EL (cell line): ENCODE data around the gene COQ5.
"Not testable (repeated sequence)": the region's sequence is repeated elsewhere in the genome, so short reads cannot be mapped to it uniquely, and the experiment has no call there.

Experiments used
- DNase-seq: peaks from one replicate; pipeline ENCODE4 v3.0.0-alpha.2; 2016

The COQ5 gene

GRCh38 chr12:120522568-120522967 is 6.4 kb downstream of the COQ5 start:
- DNase-seq, result no peak

DNA sequence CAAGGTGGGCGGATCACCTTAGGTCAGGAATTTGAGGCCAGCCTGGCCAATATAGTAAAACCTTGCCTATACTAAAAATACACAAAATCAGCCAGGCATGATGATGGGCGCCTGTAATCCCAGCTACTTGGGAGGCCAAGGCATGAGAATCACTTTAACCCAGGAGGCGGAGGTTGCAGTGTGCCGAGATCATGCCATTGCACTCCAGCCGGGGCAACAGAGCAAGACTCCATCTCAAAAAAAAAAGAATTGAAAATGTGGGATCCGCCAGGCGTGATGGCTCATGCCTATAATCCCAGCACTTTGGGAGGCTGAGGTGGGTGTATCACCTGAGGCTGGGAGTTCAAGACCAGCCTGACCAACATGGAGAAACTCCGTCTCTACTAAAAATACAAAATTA is 9.6 kb downstream of the COQ5 start:
- DNase-seq, result not testable (repeated sequence)

DNA sequence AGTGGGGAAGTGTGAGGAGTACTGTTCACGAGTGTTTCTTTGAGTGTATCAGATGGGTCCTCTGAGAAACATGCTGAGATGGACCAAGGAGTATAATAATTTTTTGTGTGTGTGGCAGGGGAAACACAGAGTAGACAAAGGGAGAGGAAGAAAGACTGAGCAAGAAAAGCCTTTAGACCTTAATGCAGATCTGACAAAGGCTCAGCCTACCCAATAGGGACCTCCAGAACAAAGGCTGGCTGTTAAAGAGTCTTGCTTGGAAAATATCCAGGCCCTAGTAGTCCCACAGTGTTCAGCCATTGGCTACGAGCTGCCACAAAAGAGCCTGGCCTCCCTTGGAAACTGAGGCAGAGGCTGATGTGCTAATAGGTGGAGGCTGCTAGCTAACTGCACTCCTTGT is 13.5 kb downstream of the COQ5 start:
- DNase-seq, result no peak

DNA sequence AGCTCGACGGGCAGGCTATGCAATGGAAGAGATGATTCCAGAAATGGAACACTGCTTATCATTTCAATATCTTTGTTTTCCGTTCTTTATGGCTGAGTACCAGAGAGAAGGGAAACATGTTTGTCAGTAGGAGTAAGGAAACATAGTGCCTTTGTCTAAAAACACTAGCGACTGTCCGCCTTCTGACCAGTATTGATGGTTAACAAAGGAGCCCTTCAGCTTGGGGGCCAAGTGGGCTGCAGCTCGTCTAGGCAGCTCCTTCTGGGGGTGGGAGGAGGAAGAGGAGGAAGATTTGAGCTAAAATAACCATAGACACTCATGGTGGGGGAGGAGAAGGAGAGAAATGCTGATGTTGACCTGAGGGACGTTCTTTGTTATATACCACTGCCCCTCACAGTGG is 15.0 kb downstream of the COQ5 start:
- no peak for DNase-seq

DNA sequence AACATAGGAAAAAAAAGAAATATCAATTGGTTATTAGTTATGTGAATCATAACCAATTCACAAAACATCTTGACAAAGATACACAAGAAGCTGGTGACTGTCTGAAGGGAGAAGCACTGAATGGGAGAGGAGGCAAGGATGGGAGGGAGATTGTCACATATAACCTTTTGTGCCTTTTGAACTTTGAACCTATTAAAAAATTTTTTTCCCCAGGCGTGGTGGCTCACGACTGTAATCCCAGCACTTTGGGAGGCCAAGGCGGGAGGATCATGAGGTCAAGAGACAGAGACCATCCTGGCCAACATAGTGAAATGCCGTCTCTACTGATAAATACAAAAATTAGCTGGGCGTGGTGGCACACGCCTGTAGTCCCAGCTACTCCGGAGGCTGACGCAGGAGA is 20.4 kb downstream of the COQ5 start:
- no peak for DNase-seq

DNA sequence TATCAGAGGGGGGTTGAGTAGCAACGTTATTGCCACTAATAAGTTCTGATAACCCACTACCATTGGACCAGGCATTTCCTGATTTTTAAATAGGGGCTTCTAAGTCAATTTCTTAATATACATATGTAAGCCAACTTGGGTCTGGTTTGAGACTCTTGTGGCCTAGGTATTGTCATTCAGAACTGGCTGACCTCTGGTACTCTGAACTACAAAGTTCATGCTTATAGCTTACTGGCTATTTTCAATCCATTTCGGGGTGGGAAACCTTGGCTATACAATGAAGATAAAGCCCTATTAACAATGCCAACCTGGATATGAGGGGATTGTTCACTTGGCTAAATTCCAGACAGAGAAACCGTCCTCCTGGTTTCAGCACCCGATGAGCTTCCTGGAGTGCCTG is 24.4 kb downstream of the COQ5 start:
- no peak for DNase-seq

DNA sequence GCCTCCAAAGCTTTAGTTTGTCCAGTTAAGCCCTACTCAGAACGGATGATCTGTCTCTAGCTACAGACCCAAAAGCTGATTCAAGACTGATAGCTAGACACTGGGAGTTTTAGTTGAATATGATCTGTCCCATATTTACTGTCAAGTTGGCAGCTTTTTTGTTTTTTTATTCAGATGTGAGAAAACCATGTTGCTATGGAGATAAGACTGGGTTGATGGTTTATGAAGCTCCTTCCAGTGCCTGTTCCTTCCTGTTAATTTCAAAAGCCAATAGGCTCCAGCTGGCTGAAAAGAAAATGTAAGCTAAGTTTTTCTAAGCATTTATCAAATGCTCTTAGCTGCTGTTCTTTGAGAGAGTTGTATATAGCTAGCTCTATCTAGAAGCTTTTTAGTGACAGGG is 28.4 kb downstream of the COQ5 start:
- no peak for DNase-seq

DNA sequence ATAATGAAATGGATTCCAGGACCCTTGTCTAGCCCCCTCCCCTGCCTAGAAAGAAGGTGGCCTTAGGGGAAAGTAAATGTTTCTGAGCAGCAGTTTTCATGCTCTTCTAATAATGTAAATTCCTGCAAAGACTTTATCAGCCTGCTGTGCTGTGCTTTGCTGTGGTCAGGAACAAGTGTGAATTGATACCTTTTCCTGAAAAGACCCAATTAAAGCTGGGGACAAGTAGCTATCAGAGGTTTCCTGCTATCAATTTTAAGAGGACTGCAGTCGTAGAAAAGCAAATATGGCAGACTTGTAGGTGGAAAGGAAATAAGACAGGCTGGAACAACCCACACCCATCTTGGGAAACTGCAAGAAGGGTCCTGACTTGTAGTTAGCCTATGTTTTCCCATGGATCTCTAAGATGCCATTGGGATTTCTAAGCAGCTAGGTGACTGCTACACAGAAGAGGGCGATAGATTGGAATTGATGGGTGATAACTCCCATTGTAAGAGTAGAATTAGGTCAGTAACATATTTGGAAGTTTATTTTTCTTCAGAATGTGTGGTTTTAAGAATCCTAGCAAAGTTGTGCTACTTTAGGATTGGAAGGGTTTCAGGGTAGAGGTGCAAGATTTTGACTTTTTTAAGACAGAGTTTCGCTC is 30.0 kb downstream of the COQ5 start:
- no peak for DNase-seq

DNA sequence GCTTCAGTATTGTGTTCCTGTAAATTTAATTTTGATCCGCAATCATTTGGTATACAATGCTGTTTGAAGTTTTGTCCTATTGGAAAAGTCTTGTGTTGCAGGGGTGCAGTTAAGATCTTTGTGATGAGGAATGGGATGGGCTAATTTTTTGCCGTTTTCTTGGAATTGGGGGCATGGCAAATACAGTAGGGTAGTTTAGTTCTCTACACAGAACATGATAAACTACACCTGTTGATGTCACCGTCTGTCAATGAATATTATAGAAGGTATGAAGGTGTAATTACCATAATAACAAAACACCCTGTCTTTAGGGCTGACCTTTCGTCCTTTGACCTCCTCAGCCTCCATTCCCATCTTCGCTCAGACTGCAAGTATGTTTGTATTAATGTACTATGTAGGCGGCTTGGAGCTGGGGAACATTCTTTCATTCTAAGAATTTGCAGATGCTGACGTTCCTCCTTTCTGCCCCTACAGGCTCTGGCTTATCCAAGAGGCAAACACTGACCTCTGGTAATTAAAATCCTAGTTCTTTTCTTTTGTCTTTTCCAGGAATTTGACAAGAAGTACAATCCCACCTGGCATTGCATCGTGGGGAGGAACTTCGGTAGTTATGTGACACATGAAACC is 31.3 kb downstream of the COQ5 start:
- DNase-seq, result peak; percentile 18

DNA sequence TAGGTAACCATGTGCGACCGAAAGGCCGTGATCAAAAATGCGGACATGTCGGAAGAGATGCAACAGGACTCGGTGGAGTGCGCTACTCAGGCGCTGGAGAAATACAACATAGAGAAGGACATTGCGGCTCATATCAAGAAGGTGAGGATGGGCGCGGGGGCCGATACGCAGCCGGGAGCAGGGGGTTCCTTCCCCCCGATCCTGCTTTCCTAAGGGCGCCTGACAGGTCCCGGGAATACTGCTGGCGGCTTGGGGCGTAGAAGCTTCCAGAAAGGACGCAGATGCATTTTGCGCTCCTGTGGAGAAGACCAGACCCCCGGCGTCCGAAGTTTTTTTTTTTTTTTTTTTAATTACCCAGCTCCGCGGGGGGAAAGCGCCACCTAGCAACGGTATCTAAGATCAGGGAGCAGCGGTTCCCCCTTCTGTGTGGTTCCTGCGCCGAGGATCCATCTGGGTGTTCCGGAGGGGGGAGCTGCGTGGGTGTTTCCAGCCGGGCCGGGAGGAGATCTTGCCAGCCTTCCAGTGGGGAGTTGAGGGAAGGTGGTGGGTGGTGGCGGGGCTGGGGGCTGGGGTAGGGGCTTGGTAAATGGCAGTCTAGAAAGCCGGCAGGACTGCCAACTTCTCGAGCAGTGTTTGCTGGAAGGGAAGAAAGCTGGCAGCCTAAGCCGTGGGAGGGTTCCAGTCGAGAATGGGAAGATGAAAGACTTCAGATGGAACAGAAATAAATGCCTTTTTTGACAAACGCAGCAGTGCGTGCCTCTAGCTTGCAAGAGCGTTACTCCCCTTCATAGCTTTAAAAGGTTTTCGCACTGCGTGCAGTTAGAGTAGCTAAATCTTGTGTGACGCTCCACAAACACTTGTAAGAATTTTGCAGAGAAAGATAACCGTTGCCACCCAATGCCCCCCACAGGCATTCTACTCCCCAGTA is 32.3 kb downstream of the COQ5 start:
- DNase-seq, result peak; percentile 61

- peak; percentile 96 for DNase-seq
Measured at GRCh38 chr12:120495731-120496412, 33.1 kb downstream of the COQ5 start, which contains the start of gene DYNLL1. DYNLL1 (plus strand) TSS chr12:120496113; CDS start chr12:120496422, 309 bp downstream.

DNA sequence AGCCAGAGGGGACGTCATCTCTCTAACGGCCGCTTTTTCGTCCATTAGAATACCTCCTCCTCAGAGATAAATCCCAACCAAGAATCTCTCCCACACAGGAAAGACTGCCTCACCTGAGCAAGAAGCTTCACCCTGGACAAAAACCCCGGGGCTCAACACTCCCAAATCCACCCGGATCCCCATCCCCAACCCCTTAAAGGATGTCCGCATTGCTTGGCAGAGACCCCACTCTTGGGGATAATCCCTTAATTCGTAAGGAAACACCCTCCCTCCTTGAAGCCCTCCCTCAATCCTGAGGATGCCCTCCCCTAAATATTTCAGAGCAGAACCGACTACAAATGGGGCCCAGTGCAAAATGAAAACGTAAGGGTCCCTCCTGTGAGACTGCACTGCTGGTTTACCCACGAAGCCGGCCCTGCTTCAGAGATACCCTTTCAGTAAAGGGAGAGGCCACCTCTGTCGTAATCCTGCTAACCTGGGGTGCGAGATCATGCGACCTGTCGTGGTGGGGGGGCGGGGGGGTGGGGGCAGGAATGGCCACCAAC is 33.7 kb downstream of the COQ5 start:
- DNase-seq, result no peak

- no peak for DNase-seq
Measured at GRCh38 chr12:120490833-120491512, 38.0 kb downstream of the COQ5 start.

DNA sequence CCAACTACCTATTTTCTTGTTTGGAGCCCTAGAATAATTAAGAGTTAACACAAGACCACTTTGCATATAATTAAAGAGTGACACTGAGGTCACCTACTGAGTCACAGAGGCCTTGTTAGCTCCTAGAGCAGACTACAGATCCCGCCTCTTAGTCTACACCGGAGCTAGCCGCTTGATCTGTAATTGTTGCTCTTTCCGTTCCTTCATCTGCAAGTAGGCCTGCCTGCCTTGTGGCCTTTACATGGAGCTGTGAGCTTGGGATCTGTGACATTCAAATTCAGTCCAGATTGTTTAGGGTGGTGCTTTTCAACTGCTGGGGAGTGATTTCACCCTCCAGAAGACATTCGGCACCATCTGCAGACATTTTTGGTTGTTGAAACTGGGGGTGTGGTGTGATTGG is 38.6 kb downstream of the COQ5 start:
- no peak for DNase-seq

GRCh38 chr12:120489018-120489417 is 39.9 kb downstream of the COQ5 start:
- peak; percentile 19 for DNase-seq

GRCh38 chr12:120488057-120488640 is 40.8 kb downstream of the COQ5 start:
- no peak for DNase-seq

- not testable (repeated sequence) for DNase-seq
Measured at GRCh38 chr12:120487552-120487951, 41.4 kb downstream of the COQ5 start.

GRCh38 chr12:120485961-120486881 is 42.7 kb downstream of the COQ5 start:
- DNase-seq, result no peak

DNA sequence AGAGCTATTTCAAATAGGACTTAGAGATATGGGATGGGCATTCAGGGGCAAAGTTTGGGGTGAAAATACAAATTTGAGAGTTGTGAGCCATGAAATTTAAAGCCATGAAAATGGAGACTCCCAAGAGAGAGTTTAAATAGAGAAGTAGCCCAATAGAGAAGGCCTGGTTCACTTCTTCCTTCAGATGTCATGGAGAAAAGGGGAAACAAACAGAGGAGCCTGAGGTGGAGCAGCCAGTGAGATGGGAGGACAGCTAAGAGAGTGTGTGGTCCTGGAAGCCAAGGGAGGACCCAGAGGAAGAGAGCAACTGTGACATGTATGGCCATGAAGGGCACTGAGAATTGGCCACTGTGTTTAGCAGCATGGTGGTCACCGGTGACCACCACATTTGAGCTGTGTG is 45.3 kb downstream of the COQ5 start:
- DNase-seq, result no peak

DNA sequence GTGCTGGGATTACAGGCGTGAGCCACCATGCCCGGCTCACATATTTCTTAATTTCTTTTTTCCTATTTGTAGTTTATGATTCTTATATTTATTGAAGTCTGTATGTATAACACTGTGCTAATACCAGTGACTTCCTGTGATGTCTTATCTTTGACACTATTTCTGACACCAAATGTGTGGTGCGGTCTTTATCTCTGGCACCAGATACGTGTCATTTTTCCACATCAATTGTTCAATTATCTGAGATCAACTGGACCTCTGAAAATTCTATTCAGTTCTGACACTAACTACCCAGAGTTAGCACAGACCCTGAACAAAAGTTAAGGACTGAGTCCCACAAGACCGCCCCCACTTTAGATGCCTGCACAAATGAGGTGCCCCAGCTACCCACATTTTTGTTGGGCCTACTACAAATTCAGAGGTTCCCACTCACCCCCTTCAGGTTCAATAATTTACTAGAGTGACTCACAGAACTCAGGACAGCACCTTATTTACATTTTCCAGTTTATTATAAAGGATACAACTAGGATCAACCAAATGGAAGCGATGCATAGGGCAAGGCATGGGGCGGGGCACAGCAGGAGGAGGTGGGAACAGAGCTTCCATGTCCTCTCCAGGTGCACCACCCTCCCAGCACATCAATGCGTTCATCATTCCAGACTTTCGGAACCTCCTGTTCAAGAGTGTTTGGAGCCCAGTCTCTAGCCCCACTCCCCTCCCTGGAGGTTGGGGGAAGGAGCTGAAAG is 47.8 kb downstream of the COQ5 start:
- no peak for DNase-seq
